Peyer's patch (tissue), 4 donors: ENCODE measurements around the gene MAX. TPM values are rescaled to one million over a fixed set of nuclear protein-coding genes. Genes with fewer than 3 reads are reported as not detected.
"Not testable (repeated sequence)": the region's sequence is repeated elsewhere in the genome, so short reads cannot be mapped to it uniquely, and the experiment has no call there.

Experiments used
- DNase-seq, 3 donors: peaks; one replicate each; pipeline ENCODE4 v3.0.0-alpha.2; 2017 to 2019
- H3K27ac ChIP-seq, 4 donors: fragments of 200-600 bp; sonication (generic); one replicate each; pipeline ENCODE4 v1.5.1; 2016 to 2019
- H3K27me3 ChIP-seq, 2 donors: fragments of 200-600 bp; sonication (generic); one replicate each; pipeline ENCODE4 v1.5.1; 2019
- H3K36me3 ChIP-seq, 3 donors: fragments of 200-600 bp; sonication (generic); one replicate each; pipeline ENCODE4 v1.5.1; 2016 to 2019
- H3K4me1 ChIP-seq, 4 donors: fragments of 200-600 bp; sonication (generic); one replicate each; pipeline ENCODE4 v1.5.1; 2016 to 2019
- H3K4me3 ChIP-seq, 4 donors: fragments of 200-600 bp; sonication (generic); 1 replicate in 3 of 4; 2 replicates in 1 of 4; pipeline ENCODE4 v1.5.1; 2016 to 2019; ENCODE audit warnings: mild to moderate bottlenecking in 1 of 4
- H3K9me3 ChIP-seq, 4 donors: fragments of 200-600 bp; sonication (generic); one replicate each; pipeline ENCODE4 v1.5.1; 2016 to 2019; ENCODE audit warnings: mild to moderate bottlenecking in 1 of 4
- POLR2A ChIP-seq, 2 donors: fragments of 450-650 bp; IDR thresholded peaks; one replicate each; pipeline ENCODE4 v1.5.1; 2017; ENCODE audit warnings: antibody characterized with exemption in 2 of 2, mild to moderate bottlenecking in 2 of 2, moderate library complexity in 2 of 2
- total RNA-seq, 4 donors: library from RNA; depleted of rRNA; stranded (reverse); fragments of >200 nt; gene quantifications; one replicate each; pipeline ENCODE4 v1.1.0, GENCODE V29; 2016
- TF ChIP-seq, protein P1 (sequence below), 6 experiments: fragments of 450-650 bp in 4 of 6; fragments of 200-600 bp in 2 of 6; sonication (generic) in 1 of 6; IDR thresholded peaks; one replicate each; pipeline ENCODE4 v1.5.1; 2017 to 2019; ENCODE audit warnings: antibody characterized with exemption in 6 of 6, mild to moderate bottlenecking in 3 of 6, moderate library complexity in 1 of 6

Gene MAX
- total RNA-seq, 4 donors from 2014 or later = 52.8 to 86.8 (median 74.2) TPM

DNA sequence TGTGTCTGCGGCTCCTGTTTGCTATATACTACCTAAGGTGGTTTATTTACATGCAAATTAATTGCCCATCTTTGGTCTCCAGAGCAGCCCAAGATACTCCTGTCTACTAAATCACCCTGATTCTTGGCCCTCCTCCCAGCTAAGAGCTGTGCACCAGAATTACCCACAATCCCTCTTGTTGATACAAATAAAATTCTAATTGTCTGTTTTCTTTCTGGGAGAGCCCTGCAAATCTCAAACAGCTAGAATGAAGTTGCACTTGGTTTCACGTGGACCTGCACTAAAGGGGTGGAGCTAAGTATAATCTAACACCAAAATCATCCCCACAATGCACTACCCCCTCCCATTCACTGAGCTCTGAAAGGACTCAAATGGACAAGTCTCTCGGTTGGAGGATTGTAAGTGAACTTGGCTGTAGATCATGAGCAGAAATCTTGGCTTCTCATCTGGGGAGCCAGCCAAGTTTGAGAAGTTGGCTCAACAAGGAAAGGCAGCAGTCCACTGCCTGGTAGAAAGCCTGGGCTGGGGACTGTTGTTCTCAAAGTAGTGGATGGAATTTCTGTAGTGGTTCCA lies 6.6 kb downstream of the MAX start:
- Histone ChIP-seq H3K27ac (peak overlapping the region in 2 of 4 donors; percentile 11 to 55), H3K27me3 (no peaks in the 10 kb centered on the region), H3K4me1 (peaks cover 0 to 73% (median 7%) of the 10 kb centered on the region in 4 donors), H3K9me3 (no peaks in the 10 kb centered on the region), H3K4me3 (no peak overlapping the region), H3K36me3 (peaks cover 0 to 46% (median 3%) of the 10 kb centered on the region in 3 donors)
- DNase-seq = no peak
- TF ChIP-seq, protein P1, sequence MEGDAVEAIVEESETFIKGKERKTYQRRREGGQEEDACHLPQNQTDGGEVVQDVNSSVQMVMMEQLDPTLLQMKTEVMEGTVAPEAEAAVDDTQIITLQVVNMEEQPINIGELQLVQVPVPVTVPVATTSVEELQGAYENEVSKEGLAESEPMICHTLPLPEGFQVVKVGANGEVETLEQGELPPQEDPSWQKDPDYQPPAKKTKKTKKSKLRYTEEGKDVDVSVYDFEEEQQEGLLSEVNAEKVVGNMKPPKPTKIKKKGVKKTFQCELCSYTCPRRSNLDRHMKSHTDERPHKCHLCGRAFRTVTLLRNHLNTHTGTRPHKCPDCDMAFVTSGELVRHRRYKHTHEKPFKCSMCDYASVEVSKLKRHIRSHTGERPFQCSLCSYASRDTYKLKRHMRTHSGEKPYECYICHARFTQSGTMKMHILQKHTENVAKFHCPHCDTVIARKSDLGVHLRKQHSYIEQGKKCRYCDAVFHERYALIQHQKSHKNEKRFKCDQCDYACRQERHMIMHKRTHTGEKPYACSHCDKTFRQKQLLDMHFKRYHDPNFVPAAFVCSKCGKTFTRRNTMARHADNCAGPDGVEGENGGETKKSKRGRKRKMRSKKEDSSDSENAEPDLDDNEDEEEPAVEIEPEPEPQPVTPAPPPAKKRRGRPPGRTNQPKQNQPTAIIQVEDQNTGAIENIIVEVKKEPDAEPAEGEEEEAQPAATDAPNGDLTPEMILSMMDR (IDR thresholded peaks at IDR 0.05) = no peak
- TF ChIP-seq POLR2A (IDR thresholded peaks at IDR 0.05) = no peak

DNA sequence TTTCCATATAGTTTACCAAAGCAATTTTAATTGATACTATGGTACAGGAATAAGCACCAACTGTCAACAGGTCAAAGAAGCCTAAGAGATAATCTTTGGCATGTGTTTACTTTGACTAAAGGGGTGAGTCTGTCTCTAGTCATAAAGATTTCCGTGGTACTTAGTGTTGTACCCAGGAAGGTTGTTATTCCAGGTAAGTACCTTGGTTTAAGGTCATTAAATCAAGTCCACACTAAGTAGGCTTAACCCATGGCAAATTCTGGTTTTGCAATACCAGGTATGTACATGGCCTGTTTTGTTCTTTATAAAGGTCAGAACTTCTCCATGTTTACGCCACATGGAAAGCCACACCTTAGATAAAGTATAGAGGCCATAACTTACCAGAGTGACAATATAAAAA lies 10.0 kb downstream of the MAX start:
- Histone ChIP-seq H3K36me3 (peaks cover 0 to 74% (median 3%) of the 10 kb centered on the region in 3 donors), H3K4me3 (no peak overlapping the region), H3K4me1 (peaks cover 0 to 44% (median 0%) of the 10 kb centered on the region in 4 donors), H3K9me3 (no peaks in the 10 kb centered on the region), H3K27ac (peak overlapping the region in 2 of 4 donors; percentile 47 to 78), H3K27me3 (no peaks in the 10 kb centered on the region)
- TF ChIP-seq POLR2A (IDR thresholded peaks at IDR 0.05) = no peak
- TF ChIP-seq, protein P1 (IDR thresholded peaks at IDR 0.05) = no peak
- no peak for DNase-seq

DNA sequence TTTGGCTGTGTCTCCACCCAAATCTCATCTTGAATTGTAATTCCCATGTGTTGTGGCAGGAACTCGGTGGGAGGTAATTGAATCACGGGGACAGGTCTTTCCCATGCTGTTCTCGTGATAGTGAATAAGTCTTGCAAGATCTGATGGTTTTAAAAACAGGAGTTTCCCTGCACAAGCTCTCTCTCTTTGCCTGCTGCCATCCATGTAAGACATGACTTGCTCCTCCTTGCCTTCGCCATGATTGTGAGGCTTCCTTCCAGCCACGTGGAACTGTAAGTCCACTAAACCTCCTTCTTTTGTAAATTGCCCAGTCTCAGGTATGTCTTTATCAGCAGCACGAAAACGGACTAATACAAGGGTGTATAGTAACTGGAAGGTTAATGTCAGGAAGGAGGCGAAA lies 14.5 kb downstream of the MAX start:
- not testable (repeated sequence) for H3K27me3 ChIP-seq, H3K9me3 ChIP-seq, H3K4me3 ChIP-seq, DNase-seq, H3K27ac ChIP-seq
- Histone ChIP-seq H3K4me1 (peaks cover 0 to 22% (median 0%) of the 10 kb centered on the region in 4 donors), H3K36me3 (peaks cover 0 to 86% (median 3%) of the 10 kb centered on the region in 3 donors)

DNA sequence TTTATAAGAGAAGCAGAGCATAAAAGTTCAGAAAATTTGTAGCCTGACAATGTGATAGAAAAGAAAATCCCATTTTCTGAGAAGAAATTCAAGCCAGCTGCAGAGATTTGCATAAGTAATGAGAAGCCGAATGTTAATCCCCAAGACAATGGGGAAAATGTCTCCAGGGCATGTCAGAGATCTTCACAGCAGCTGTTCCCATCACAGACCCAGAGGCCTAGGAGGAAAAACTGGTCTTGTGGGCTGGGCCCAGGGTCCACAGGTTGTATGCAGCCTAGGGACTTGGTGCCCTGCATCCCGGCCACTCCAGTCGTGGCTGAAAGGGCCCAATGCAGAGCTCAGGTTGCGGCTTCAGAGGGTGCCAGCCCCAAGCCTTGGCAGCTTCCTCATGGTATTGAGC lies 15.6 kb downstream of the MAX start:
- DNase-seq, H3K4me3 ChIP-seq, H3K9me3 ChIP-seq, H3K27ac ChIP-seq, H3K27me3 ChIP-seq: not testable (repeated sequence)
- peaks cover 0 to 83% (median 3%) of the 10 kb centered on the region in 3 donors for H3K36me3 ChIP-seq
- H3K4me1 ChIP-seq = peaks cover 0 to 28% (median 2%) of the 10 kb centered on the region in 4 donors

DNA sequence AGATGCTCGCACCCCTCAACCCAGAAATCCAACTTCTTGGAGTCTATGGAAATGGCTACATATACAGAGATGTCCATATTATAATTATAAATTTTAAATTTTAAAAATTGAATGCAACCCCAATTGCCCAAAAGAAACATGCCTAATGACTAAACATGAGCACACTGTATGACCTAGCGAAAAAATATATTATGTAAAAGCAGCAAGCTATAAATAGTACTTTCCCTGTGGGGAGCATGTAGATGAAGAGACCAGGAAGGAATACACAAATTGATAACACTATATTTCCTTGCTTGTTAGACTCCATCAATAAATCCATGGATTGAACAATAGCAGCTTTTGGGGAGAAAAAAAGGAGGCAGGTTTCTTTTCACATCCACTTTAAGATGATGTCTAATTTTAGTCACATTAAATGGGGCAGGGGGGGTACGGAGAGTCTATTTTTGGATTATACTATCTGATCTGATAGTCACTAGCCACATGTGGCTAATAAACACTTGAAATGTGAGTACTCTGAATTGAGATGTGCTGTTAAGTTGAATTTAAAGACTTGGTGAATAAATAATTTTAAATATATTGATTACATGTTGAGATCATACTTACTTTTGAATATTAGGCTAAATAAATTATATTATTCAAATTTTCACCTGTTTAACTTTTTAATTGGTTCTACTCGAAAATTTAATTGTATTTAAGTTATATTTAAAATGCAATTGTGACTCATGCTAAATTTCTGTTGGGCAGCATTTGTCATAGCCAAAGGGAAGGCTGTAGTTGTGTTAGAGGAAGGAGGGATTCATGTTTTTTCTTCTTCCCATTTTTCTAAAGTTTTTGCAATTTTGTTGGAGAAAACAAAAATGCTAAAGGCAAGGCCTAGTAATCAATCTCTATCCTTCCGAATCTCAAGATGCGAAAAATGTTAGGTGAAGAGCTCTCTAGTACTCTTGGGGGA lies 17.5 kb downstream of the MAX start:
- Histone ChIP-seq H3K4me3 (no peak overlapping the region), H3K4me1 (peaks cover 0 to 39% (median 5%) of the 10 kb centered on the region in 4 donors), H3K9me3 (no peaks in the 10 kb centered on the region), H3K27ac (no peak overlapping the region), H3K27me3 (no peaks in the 10 kb centered on the region), H3K36me3 (peaks cover 0 to 65% (median 0%) of the 10 kb centered on the region in 3 donors)
- DNase-seq = no peak
- no peak for TF ChIP-seq POLR2A (IDR thresholded peaks at IDR 0.05)
- TF ChIP-seq, protein P1 (IDR thresholded peaks at IDR 0.05) = no peak

DNA sequence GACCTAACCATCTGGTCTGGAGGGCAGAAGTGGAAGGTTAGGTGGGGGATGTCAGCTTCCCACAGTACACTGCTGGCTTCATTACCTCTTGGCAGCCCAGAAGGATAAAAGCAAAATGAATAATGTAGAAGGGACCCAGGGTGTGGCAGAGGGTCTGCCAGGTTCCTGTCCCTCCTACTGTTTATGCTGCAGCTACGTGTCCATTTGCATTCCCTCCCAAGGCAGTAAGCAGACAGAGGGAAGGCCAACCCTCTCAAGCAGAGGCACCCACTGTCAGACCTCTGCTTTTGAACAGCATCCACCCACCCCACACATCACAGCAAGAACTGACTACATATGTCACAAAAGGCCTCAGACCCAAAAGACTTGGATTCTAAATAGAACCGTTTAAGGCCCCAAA lies 19.4 kb downstream of the MAX start:
- no peak for DNase-seq
- Histone ChIP-seq H3K36me3 (peaks cover 0 to 64% (median 0%) of the 10 kb centered on the region in 3 donors), H3K4me3 (no peak overlapping the region), H3K27ac (peak overlapping the region in 2 of 4 donors; percentile 8 to 67), H3K27me3 (no peaks in the 10 kb centered on the region), H3K9me3 (no peaks in the 10 kb centered on the region), H3K4me1 (peaks cover 0 to 39% (median 5%) of the 10 kb centered on the region in 4 donors)
- no peak for TF ChIP-seq POLR2A (IDR thresholded peaks at IDR 0.05)
- TF ChIP-seq, protein P1 (IDR thresholded peaks at IDR 0.05) = no peak
